Measurements from ENCODE around the gene PLEKHG4B. TPM values are rescaled to one million over a fixed set of nuclear protein-coding genes. Genes with fewer than 3 reads are reported as not detected.

The PLEKHG4B gene
- total and polyA plus RNA-seq, 2 of the 8 experiments (the other 6 are each of a cell fraction or from before 2014, with no cell fraction given): 31.1 to 43.6 TPM

DNA sequence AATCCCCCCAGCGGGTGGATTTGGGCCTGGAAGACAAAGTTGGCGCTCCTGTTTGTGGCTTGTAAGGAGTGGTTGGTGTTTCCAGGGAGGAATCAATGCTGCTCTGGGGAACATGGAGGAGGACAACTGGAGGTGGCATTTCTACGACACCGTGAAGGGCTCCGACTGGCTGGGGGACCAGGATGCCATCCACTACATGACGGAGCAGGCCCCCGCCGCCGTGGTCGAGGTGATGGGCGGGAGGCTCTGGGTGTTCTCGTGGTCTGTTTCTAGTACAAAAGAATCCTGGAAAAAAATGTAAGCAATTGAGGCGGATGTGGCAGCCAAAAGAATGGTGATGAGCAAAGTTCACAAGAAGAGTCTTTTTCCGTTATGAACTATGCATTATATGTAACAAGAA is 133.4 kb downstream of the PLEKHG4B start:
- no peak overlapping the region for H4K8ac ChIP-seq (ENCODE audit: extremely low read depth, insufficient read depth, low read length)
- H2BK12ac ChIP-seq (ENCODE audit: low read depth, low read length): no peak overlapping the region
- H3K9me3 ChIP-seq (ENCODE audit: insufficient read depth in 2 of 2, low read depth in 1 of 2, low read length in 1 of 2): no peaks in the 10 kb centered on the region
- DNase-seq (ENCODE audit: low read depth in 1 of 2, low spot score in 2 of 2) (no peak), FAIRE-seq (no peak)
- H3K4me3 ChIP-seq (ENCODE audit: extremely low read depth in 1 of 4, insufficient read depth in 2 of 4, low read depth in 3 of 4, low read length in 4 of 4): no peak overlapping the region
- no peak overlapping the region for H2BK15ac ChIP-seq (ENCODE audit: low read length)
- no peak overlapping the region for H3K27ac ChIP-seq (ENCODE audit: low read depth, low read length)
- H3K79me2 ChIP-seq (ENCODE audit: control insufficient read depth in 1 of 2, insufficient read depth in 2 of 2, low read length in 2 of 2): peaks cover 0 to 27% of the 10 kb centered on the region in 2 experiments; a peak in 2 of 4 replicates
- WGBS, 2 experiments (ENCODE audit: extremely low coverage in 1 of 2, insufficient coverage in 1 of 2, insufficient read length in 1 of 2, insufficient replicate concordance in 2 of 2, low coverage in 1 of 2, low lambda C conversion rate in 2 of 2, missing lambda C conversion rate in 1 of 2): 95% methylated on average over 14 of the region's 14 CpGs; no CpG with 5 or more reads in 1 of the 2 experiments
- H2AK5ac ChIP-seq (ENCODE audit: low read depth, low read length): no peak overlapping the region
- peaks cover 2% of the 10 kb centered on the region; the same call in 1 of the 2 replicates for H3K79me1 ChIP-seq (ENCODE audit: low read depth, low read length)
- POLR2A ChIA-PET (ENCODE audit: partially characterized antibody): no interaction called here
- H2BK20ac ChIP-seq (ENCODE audit: low read length): no peak overlapping the region
- H2BK5ac ChIP-seq (ENCODE audit: low read depth, low read length): no peak overlapping the region
- H3K14ac ChIP-seq (ENCODE audit: insufficient read length): no peak overlapping the region
- no peak overlapping the region for H2AFZ ChIP-seq (ENCODE audit: low read length)
- H4K20me1 ChIP-seq (replicated peaks in 1 of 2; ENCODE audit: control insufficient read depth in 1 of 2, insufficient read depth in 2 of 2, low read length in 2 of 2): peaks cover 2 to 7% of the 10 kb centered on the region in 2 experiments
- H4K91ac ChIP-seq (replicated peaks; ENCODE audit: insufficient read length, low read length): no peak overlapping the region
- H3K23ac ChIP-seq (ENCODE audit: insufficient read length): no peak overlapping the region
- no peak overlapping the region for H3K4ac ChIP-seq (replicated peaks; ENCODE audit: insufficient read length, low read depth, low read length)
- no peak overlapping the region for H3K9ac ChIP-seq (replicated peaks in 1 of 4; ENCODE audit: extremely low read depth in 1 of 4, low read depth in 3 of 4, low read length in 3 of 4)
- H3K18ac ChIP-seq (ENCODE audit: extremely low read depth, low read length): no peak overlapping the region
- CTCF ChIA-PET (ENCODE audit: partially characterized antibody): no interaction called here
- H3K4me1 ChIP-seq (replicated peaks in 1 of 4; ENCODE audit: control insufficient read depth in 3 of 4, insufficient read depth in 4 of 4, low read length in 3 of 4): no peaks in the 10 kb centered on the region
- H2BK120ac ChIP-seq (replicated peaks; ENCODE audit: low read depth, low read length): no peak overlapping the region
- no peaks in the 10 kb centered on the region for H3K23me2 ChIP-seq (ENCODE audit: low read depth, low read length)
- H3K27me3 ChIP-seq (replicated peaks in 1 of 4; ENCODE audit: control insufficient read depth in 3 of 4, extremely low read depth in 1 of 4, insufficient read depth in 3 of 4, low read length in 3 of 4): no peaks in the 10 kb centered on the region
- no peak overlapping the region for H3K4me2 ChIP-seq (ENCODE audit: insufficient read depth in 1 of 2, low read depth in 2 of 2, low read length in 2 of 2)
- peaks cover 17 to 49% (median 40%) of the 10 kb centered on the region in 4 experiments for H3K36me3 ChIP-seq (ENCODE audit: control insufficient read depth in 2 of 4, insufficient read depth in 4 of 4, low read length in 3 of 4)
- no peak overlapping the region for H4K5ac ChIP-seq (ENCODE audit: insufficient read length, low read depth, low read length)
- H3K56ac ChIP-seq (replicated peaks; ENCODE audit: insufficient read length, low read depth, low read length): no peak overlapping the region
- TF ChIP-seq, protein P1, sequence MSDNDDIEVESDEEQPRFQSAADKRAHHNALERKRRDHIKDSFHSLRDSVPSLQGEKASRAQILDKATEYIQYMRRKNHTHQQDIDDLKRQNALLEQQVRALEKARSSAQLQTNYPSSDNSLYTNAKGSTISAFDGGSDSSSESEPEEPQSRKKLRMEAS (IDR thresholded peaks at IDR 0.05): no peak
- TF ChIP-seq CEBPB (IDR thresholded peaks at IDR 0.05; ENCODE audit: low read depth, low read length) (no peak), GTF2F1 (IDR thresholded peaks at IDR 0.05; ENCODE audit: borderline replicate concordance, low read depth, low read length) (no peak), RNF2 (IDR thresholded peaks at IDR 0.05; ENCODE audit: borderline replicate concordance, low read depth, low read length, missing control alignments, poor library complexity, severe bottlenecking) (no peak), CHD1 (IDR thresholded peaks at IDR 0.05; ENCODE audit: low read depth, low read length) (no peak), EGR1 (IDR thresholded peaks at IDR 0.05; ENCODE audit: borderline replicate concordance, low read depth, low read length) (no peak)
